Stimulated activated CD8-positive, alpha-beta memory T cell treated with anti-CD3 and anti-CD28 coated beads, Interleukin-4, amount 100 ng/mL, for 48 hours (primary cell): Measurements from ENCODE around the gene FAM32A.

Experiments
- DNase-seq: peaks from one replicate; pipeline ENCODE4 v3.0.0-alpha.2; 2020

The FAM32A gene

DNA sequence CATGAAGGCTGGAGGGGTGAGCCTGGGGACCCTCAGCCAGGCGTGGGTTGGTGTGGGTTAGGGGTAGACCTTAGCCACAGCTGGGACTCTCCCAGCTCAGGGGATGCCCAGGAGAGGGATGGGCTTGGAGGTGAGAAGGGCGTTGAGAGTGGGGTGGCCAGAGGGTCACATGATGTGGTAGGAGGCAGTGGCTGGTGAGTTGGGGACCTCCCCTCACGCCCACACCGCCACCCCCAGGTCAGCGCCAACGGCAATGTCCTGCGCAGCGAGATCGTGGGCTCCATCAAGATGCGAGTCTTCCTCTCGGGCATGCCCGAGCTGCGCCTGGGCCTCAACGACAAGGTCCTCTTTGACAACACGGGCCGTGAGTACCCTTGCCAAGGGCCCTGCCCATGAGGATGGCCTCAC, 41.0 kb downstream of the FAM32A start:
- DNase-seq = no peak

DNA sequence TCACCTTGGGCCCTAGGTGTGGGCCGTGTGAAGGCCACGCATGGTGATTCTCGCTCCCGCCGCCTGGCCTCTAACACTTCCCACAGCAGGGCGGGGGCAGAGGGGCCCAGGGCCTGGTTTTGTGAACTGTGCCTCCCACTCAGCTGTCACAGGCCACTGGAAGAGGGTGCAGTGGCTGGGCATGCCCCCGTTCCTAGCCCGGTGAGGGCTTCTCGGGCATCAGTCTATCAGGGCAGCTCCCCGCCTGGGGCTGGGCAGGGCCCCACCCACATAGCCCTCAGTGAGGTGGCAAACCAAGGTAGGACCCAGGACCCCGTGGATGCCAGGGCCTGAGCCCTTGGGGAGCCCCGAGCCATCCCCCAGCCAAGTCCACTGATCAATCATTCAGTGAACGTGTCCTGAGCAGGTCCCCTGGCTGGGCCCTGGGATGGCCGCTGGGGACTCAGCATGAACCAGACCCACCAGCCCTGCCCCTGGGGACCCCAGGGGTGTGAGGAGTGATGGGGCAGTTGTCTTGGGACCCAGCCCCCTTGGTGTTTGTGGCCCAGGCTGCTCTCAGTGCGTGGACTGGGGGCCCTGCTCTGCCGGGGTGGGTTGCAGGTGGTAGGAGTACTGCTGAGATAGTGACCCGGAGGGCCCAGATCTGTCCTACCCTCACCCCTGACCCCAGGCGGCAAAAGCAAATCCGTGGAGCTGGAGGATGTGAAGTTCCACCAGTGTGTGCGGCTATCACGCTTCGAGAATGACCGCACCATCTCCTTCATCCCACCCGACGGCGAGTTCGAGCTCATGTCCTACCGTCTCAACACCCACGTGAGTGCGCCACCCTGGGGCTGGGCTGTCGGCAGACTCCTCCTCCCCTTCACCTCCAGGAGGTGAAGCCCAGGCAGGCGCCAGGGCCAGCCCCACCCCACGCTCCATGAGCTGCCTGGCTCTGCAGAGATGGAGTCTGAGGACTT, 41.9 kb downstream of the FAM32A start:
- DNase-seq = no peak

DNA sequence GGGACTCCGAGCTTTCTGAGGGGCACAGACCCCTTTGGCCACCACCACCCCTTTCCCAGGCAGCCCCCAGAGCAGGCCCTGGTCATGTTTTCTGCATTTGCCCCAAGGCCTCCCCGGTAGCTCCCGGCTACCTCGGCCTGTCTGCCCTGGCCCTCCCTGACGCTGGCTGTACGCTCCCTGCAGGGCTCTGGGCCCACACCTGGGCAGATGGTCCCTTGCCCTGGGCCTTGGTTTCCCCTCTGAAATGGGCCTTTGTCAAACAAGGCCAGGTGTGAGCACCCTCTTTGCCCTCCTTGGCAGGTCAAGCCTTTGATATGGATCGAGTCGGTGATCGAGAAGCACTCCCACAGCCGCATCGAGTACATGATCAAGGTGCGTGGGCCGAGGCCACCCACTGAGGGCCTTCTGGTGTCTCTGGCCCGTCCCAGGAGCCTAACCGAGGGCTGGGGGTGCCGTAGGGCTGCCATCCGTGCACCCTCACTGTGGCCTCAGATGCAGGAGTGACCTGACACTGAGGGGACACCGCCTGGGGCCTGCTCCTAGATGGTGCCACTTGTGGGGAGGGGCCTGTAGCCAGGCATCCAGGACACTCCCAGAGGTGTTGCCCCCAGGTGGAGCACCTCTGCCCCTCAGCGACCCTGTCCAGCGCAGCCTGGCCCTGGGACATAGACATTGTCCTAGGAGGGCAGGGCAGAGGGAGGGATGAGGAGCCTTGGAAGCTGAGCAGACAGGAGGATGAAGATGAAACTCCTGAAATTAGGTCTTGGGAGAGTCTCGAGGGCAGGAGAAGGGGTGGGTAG, 42.8 kb downstream of the FAM32A start:
- DNase-seq = no peak

DNA sequence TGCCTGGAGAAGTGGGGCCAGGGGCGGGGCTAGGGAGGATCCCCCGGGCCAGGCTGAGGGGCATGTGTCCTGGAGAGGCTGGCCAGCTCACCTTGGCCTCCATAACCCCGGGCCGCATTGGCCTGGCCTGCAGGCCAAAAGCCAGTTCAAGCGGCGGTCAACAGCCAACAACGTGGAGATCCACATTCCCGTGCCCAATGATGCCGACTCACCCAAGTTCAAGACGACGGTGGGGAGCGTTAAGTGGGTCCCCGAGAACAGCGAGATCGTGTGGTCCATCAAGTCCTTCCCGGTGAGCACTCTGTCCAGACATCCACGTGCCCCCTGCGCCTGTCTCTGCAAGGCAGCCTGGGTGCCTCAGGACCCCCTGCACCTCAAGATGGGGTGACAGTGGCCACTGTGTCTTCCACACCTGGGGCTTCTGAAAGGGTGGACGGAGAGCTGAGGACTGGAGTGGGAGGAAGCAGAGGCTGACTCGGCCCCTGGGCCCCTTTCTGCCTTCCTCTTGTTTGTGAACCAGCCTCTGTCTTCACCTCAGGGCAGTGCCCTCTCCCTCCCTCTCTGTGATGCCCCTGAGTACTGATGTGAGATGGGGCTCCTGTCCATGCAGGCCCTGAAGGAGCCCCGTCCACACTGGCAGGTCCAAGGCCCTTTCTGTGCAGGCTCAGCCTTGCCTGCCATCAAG, 43.6 kb downstream of the FAM32A start:
- DNase-seq = no peak

DNA sequence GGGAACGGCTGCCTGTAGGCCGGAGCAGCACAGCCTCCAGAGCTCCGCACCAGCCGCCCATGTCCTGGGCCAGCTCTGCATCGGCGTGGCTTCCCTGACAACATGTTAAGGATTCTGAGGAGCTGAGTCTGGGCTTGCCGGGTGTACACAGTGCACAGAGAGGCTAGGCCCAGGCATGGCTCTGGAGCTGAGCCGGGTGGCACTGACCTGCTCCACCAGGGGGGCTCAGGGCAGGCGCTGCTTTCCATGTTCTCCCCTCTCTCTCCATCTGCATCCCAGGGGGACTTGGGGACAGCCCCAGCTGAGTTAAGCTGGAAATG, 44.1 kb downstream of the FAM32A start:
- no peak for DNase-seq

DNA sequence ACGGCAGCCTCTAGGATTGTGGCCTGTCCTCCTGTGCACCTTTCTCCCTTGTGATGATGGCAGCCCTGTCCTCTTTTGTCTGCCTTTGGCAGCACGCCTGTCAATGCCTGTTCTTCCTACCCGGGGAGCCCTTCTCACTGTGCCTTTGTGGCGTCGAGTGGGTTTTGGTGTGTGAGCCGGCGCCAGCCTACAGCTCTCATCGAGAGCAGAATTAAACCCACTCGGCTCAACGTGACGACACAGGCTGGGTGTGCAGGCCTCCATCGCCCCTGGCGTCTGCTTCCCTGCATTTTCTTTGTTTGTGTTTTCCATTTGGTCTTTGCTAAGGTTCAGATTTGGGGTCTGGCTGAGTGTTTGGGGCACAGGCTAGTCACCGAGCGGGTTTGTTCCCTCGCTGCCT, 46.9 kb downstream of the FAM32A start:
- DNase-seq = no peak

DNA sequence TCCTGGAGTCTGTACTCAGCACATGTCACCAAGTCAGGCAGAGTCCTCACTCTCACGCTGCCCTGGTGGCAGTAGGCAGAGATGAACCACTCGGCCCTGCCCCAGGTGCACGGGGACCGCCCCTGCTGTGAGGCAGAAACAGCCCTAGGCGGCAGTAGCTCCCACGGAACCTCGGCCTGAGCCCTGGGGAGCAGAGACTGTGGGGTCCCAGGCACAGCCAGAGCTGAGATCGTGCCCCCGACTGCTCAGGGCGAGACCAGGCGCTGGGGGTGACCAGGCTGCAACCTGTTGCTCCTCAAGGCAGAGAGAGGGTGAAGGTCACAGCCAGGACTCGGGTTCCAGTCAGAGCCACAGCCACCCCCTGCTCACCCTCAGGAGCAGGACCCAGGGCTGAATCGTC, 47.4 kb downstream of the FAM32A start:
- DNase-seq = no peak

DNA sequence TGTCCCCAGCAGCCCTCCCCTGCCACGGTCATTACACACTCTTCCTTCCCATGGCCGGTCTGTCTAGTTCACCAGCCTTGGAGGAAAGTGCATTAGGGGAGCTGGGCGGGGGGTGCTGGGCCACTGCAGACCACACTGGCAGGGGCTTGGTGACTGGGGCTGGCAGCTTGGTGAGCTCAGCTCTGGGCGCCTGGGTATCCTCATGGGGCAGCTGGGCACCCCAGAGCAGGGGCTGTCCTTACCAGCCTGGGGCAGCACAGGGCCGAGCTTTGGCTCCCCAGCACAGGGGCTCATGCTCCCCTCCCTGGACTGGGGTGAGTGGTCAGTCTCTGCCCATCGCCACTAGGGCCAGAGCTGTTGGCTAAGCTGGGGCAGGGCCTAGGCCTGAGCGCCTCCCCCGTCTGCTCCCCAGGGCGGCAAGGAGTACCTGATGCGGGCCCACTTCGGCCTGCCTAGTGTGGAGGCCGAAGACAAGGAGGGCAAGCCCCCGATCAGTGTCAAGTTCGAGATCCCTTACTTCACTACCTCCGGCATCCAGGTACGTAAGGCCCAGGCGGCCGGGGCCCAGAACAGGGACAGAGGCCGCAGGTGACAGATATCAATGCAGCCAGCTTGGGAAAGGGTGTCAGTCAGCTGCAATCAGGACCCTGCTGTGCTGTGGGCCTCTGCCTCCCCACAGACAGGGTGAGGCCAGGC, 48.0 kb downstream of the FAM32A start:
- no peak for DNase-seq

DNA sequence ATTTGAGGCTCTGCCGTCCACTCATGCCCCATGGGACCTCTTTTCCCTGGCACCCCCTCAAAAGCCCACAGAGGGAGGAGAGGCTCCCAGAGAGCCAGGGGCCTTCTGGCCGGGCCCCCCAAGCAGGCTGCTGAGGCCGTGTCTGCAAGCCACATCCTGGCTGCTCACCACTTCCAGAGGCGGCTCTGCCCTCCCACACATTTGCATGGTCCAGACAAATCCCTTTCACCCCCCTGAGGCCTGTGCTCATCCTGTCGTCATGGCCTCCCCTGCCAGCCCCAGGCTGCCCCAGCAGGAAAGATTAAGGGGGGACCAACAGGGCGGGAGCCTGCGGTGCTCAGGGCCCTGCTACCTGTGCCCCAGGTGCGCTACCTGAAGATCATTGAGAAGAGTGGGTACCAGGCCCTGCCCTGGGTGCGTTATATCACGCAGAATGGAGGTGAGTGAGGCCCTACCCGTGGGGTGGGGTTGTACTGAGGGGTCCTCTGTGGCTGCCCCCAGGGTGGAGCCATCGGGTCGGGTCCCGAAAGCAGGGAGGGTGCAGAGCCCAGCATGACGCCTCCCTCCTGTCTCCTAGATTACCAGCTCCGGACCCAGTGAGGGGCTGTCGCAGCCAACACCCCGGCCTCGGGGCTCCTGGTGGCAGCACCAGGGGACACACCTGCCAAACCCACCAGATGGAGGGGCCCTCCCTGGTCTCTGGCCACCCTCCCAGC, 48.8 kb downstream of the FAM32A start:
- DNase-seq = no peak

DNA sequence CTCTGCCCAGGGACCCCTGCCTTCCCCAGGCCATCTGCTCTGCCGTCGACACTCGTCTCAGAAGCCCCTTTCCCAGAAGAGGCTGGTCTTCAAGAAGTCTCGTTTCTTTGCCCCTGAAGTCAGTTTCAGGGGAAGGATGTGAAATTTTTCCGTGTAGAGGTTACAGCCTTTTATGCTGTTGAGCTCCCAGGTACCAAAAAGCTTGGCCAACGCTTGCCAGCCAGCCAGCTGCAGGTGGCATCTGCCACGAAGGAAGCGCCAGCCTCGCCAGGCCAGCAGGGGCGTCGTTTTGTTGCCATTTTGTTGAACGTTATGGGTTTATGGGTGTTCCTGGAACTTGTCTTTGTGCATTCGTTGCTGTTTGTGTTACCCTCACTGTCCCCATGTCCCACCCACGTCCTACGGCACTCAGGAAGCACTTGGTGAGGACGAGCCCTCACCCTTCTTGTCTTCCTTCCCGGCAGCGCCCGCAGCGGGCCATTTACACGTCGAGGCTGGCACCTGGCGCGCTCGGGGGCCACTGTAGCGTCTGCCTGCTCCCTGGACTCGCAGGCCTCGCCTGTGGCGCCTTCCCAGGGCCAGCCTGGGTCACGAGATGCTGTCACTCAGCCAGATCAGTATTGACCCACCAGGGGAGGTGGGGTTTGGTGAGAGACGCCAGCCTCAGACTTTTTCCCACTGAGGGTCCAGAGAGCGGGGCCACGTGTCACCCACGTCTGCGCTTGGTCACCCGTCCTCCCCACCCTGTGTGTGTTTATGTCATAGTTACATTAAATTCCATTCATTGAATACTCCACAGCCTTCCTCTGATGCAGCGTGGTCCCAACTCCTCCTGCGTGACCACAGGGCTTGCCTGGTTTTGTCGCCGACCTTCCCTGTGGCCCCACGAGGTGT, 49.6 kb downstream of the FAM32A start:
- DNase-seq = no peak

DNA sequence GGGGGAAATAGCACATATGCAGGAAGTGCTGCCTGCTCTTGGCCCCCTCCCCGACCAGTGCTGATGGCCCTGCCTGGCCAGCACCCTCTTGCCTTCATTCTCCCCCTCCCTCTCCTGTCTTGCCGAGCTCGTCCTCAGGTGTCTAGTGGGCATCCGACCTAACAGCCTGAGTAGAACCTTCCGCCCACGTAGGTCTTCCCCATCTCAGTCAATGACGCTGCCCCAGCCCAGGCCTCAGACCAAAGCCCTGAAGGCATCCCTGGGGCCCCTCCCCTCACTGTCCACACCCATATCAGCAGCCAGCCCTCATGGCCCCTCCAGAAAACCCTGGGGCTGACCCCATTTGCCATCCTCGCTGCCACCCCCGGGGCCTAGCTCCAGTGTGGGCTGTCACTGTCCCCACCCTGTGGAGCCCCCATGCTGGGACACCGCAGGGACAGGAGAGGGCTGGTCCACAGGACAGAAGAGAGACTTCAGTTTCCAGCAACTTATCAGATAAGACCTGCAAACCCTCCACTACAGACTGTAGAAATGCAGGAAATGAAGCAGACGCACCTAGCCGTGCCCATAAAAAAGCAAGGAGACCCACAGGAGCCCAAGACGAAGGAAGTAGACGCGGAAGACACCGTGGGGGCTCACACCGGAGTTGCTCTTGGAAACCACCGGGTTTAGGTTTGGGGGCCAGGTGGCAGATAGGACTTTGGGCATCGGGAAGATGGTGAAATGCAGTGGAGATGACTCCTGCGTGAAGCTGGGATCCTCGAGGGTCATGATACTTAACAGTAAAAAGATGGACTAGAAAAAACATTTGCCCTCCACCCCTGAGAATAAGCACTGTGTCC, 50.8 kb downstream of the FAM32A start:
- no peak for DNase-seq
